HepG2 (cell line): ENCODE data around the gene GIPC1. TPM values are rescaled to one million over a fixed set of nuclear protein-coding genes. Genes with fewer than 3 reads are reported as not detected.

Source experiments
- ATAC-seq: fragments of 200-7000 bp; cut with Tn5 transposase; 3 replicates; pipeline ENCODE4 v1.9.1; 2020; ENCODE audit warnings: mild to moderate bottlenecking, moderate library complexity
- BruUV-seq: library from RNA; stranded (reverse); fragments of 400-500 nt; replicated peaks from 2 replicates; lab custom pipeline; 2021; lab: Mats Ljungman, UMichigan
- CTCF ChIA-PET: fragments of 300-600 bp; formaldehyde crosslinking; extraction: SDS; loops from one replicate; lab custom pipeline; 2021; ENCODE audit warnings: low total read pairs, inconsistent platforms, low intra/inter-chr PET ratio; lab: Yijun Ruan, JAX
- POLR2A ChIA-PET: fragments of 350-600 bp; sonication (Branson Sonifier 250); formaldehyde crosslinking; loops from one replicate; lab custom pipeline; 2020; ENCODE audit warnings: antibody characterized with exemption, inconsistent platforms; lab: Yijun Ruan, JAX
- DNase-seq: peaks from one replicate; pipeline ENCODE4 v3.0.0-alpha.2; 2015; ENCODE audit warnings: low spot score
- FAIRE-seq: peaks from 3 replicates; lab custom pipeline; 2011; peaks lifted over from hg19 to GRCh38; lab: Jason Lieb, UNC
- H2AFZ ChIP-seq: one replicate; pipeline ENCODE4 v1.6.1; 2011; ENCODE audit warnings: low read length, inconsistent platforms
- H3K27ac ChIP-seq: fragments of 300-600 bp; 3 replicates; pipeline ENCODE4 v1.8.0; 2011; ENCODE audit warnings: mixed run types, mild to moderate bottlenecking, mixed read lengths, low read length, inconsistent platforms; ENCODE audit not compliant: insufficient read depth; ENCODE audit errors: extremely low read length
- H3K27me3 ChIP-seq, 2 experiments: fragments of 200-600 bp in 1 of 2; 2 replicates in 1 of 2; 3 replicates in 1 of 2; pipeline versions ENCODE4 v1.6.0 to v1.8.0; 2011; ENCODE audit warnings: low read length in 2 of 2, mild to moderate bottlenecking in 2 of 2, moderate library complexity in 2 of 2, inconsistent platforms in 1 of 2; ENCODE audit not compliant: insufficient read depth in 2 of 2, control insufficient read depth in 1 of 2
- H3K36me3 ChIP-seq, 2 experiments: fragments of 200-600 bp in 1 of 2; replicated peaks in 1 of 2; 2 replicates in 1 of 2; 3 replicates in 1 of 2; pipeline versions ENCODE4 v1.5.1 to v1.8.0; 2011; ENCODE audit warnings: low read length in 2 of 2, inconsistent platforms in 1 of 2; ENCODE audit not compliant: insufficient read depth in 2 of 2, control insufficient read depth in 1 of 2
- H3K4me1 ChIP-seq: 2 replicates; pipeline ENCODE4 v1.5.1; 2012; ENCODE audit warnings: low read length, inconsistent platforms; ENCODE audit not compliant: insufficient read depth
- H3K4me2 ChIP-seq: 2 replicates; pipeline ENCODE4 v1.6.0; 2011; ENCODE audit warnings: low read depth, low read length, inconsistent platforms
- H3K4me3 ChIP-seq, 3 experiments: fragments of 200-600 bp in 1 of 3; sonication (generic), shearing (Covaris generic) in 1 of 3; replicated peaks in 1 of 3; 2 replicates each; pipeline ENCODE4 v1.5.1; 2011 to 2016; ENCODE audit warnings: low read length in 3 of 3, inconsistent platforms in 2 of 3, low read depth in 2 of 3, mild to moderate bottlenecking in 2 of 3, control low read depth in 1 of 3, mixed read lengths in 1 of 3; ENCODE audit not compliant: insufficient read depth in 1 of 3
- H3K79me2 ChIP-seq: one replicate; pipeline ENCODE4 v1.6.1; 2011; ENCODE audit warnings: low read length, inconsistent platforms; ENCODE audit not compliant: insufficient read depth
- H3K9ac ChIP-seq: 2 replicates; pipeline ENCODE4 v1.6.0; 2011; ENCODE audit warnings: mild to moderate bottlenecking, low read depth, low read length, inconsistent platforms; ENCODE audit not compliant: insufficient read depth
- H3K9me3 ChIP-seq: 2 replicates; pipeline ENCODE4 v1.5.1; 2012; ENCODE audit warnings: mild to moderate bottlenecking, low read length
- H4K20me1 ChIP-seq: 2 replicates; pipeline ENCODE4 v1.6.0; 2011; ENCODE audit warnings: inconsistent platforms, mild to moderate bottlenecking, low read length, moderate library complexity; ENCODE audit not compliant: insufficient read depth
- AKNA ChIP-seq: sonication (generic); formaldehyde crosslinking; IDR thresholded peaks from 2 replicates; pipeline ENCODE4 v1.4.0; 2020; ENCODE audit warnings: missing genetic modification reagents, borderline replicate concordance
- HNF4A ChIP-seq: sonication (generic); formaldehyde crosslinking; IDR thresholded peaks from 2 replicates; pipeline ENCODE4 v1.4.0; 2020; ENCODE audit warnings: missing genetic modification reagents
- IRF2 ChIP-seq: IDR thresholded peaks from 2 replicates; pipeline ENCODE4 v1.6.1; 2018; ENCODE audit warnings: missing genetic modification reagents, missing compliant biosample characterization
- MAX ChIP-seq: IDR thresholded peaks from 2 replicates; pipeline ENCODE4 v1.6.1; 2012; ENCODE audit warnings: inconsistent platforms
- MLLT10 ChIP-seq: sonication (generic); formaldehyde crosslinking; IDR thresholded peaks from 2 replicates; pipeline ENCODE4 v1.4.0; 2020; ENCODE audit warnings: missing genetic modification reagents
- RNF219 ChIP-seq: sonication (generic); formaldehyde crosslinking; IDR thresholded peaks from 2 replicates; pipeline ENCODE4 v1.5.0; 2020; ENCODE audit warnings: mild to moderate bottlenecking, missing genetic modification reagents
- ZEB1 ChIP-seq: IDR thresholded peaks from 2 replicates; pipeline ENCODE4 v1.6.1; 2012; ENCODE audit warnings: mild to moderate bottlenecking, low read depth, inconsistent platforms; ENCODE audit not compliant: insufficient replicate concordance
- ZFY ChIP-seq: sonication (generic); formaldehyde crosslinking; IDR thresholded peaks from 2 replicates; pipeline ENCODE4 v1.4.0; 2020; ENCODE audit warnings: missing genetic modification reagents
- ZNF652 ChIP-seq: IDR thresholded peaks from 2 replicates; pipeline ENCODE4 v1.6.1; 2016; ENCODE audit warnings: low read depth, borderline replicate concordance
- ZNF879 ChIP-seq: sonication (generic); formaldehyde crosslinking; IDR thresholded peaks from 2 replicates; pipeline ENCODE4 v1.8.1; 2023; ENCODE audit warnings: missing genetic modification reagents
- ZSCAN29 ChIP-seq: sonication (generic); formaldehyde crosslinking; conservative IDR thresholded peaks from 2 replicates; pipeline ENCODE4 v1.4.0; 2020; ENCODE audit warnings: mild to moderate bottlenecking, missing genetic modification reagents
- WGBS: methylation state at CpG from one replicate; pipeline ENCODE4 v1.1.6; 2017; ENCODE audit warnings: low lambda C conversion rate; 5-methylcytosine and 5-hydroxymethylcytosine counted together
- in situ Hi-C: cut with HindIII; loops from 2 replicates; pipeline ENCODE4 v1.10.0; 2017; ENCODE audit warnings: low pct_unique_long_range_greater_than_20kb; ENCODE audit not compliant: extremely low pct_ligation_motif_present
- intact Hi-C: fragments of 100-400 bp; cut with micrococcal nuclease; formaldehyde crosslinking; loops from one replicate; pipeline ENCODE4 v1.10.0; 2022; ENCODE audit not compliant: unreplicated experiment
- polyA plus RNA-seq, 8 experiments: library from polyadenylated mRNA; depleted of rRNA in 3 of 8; stranded (reverse) in 7 of 8; unstranded in 1 of 8; fragments of >200 nt; fragmentation: Illumina TruSeq in 4 of 8; extraction: Trizol in 4 of 8; gene quantifications; 2 replicates each; pipeline versions ENCODE4 v1.2.1 to v1.2.3, GENCODE V29; 2011 to 2016; ENCODE audit warnings: low read depth in 4 of 8, missing spikeins in 1 of 8, mixed read lengths in 1 of 8; ENCODE audit not compliant: insufficient read depth in 1 of 8
- total RNA-seq, 5 experiments: library from RNA; depleted of rRNA; stranded (reverse); fragments of >200 nt; fragmentation: Illumina TruSeq; extraction: Trizol; gene quantifications; 2 replicates each; pipeline ENCODE4 v1.2.3, GENCODE V29; 2016; ENCODE audit warnings: low read depth in 1 of 5

The GIPC1 gene
- total and polyA plus RNA-seq, 2 of the 13 experiments (the other 11 are each of a cell fraction or from before 2014, with no cell fraction given): 27.1 to 48.1 TPM

GRCh38 chr19:14536926-14537692, 41.2 kb upstream of the GIPC1 start:
- Histone ChIP-seq H3K4me1 (peaks cover 25% of the 10 kb centered on the region), H3K27ac (no peak overlapping the region), H3K36me3 (peaks cover 6 to 13% of the 10 kb centered on the region in 2 experiments; a peak in 3 of 5 replicates), H3K4me3 (no peak overlapping the region), H3K4me2 (no peak overlapping the region), H3K27me3 (no peaks in the 10 kb centered on the region; a peak in 1 of 5 replicates), H3K9me3 (no peaks in the 10 kb centered on the region), H4K20me1 (peaks cover 3% of the 10 kb centered on the region; the same call in 1 of the 2 replicates), H3K79me2 (peaks cover 46% of the 10 kb centered on the region), H2AFZ (no peak overlapping the region), H3K9ac (no peak overlapping the region)
- in situ Hi-C loops: no loop called here
- WGBS: 76% methylated on average over 24 of the region's 24 CpGs
- CTCF ChIA-PET: no interaction called here
- POLR2A ChIA-PET: interaction anchor here (0.8 to 7.1 kb wide), 5 partner anchors 15 to 35 kb away, joined by 3 to 36 read pairs (median 4); partner anchors contain the start of genes DNAJB1 and NDUFB7
- TF ChIP-seq AKNA (CRISPR knock-in tag) (no peak), ZFY (no peak), ZEB1 (no peak), ZNF879 (no peak), HNF4A (CRISPR knock-in tag) (no peak), MLLT10 (no peak), RNF219 (CRISPR knock-in tag) (no peak), ZNF652 (CRISPR knock-in tag) (no peak), ZSCAN29 (no peak), IRF2 (no peak), MAX (no peak)
- DNase-seq: no peak
- BruUV-seq: no TSS peak
- intact Hi-C loops: loop anchor here (2.0 kb wide), 1 partner anchor 14 kb away; no protein-coding TSS in a partner anchor
- no peak; the same call in 2 of the 3 replicates for ATAC-seq
- FAIRE-seq: no peak
